ENCODE measurements around the gene CSNK1G1. TPM values are rescaled to one million over a fixed set of nuclear protein-coding genes. Genes with fewer than 3 reads are reported as not detected.

The CSNK1G1 gene
- total and polyA plus RNA-seq, 2 of the 8 experiments (the other 6 are each of a cell fraction or from before 2014, with no cell fraction given) = 6.0 to 12.9 TPM

DNA sequence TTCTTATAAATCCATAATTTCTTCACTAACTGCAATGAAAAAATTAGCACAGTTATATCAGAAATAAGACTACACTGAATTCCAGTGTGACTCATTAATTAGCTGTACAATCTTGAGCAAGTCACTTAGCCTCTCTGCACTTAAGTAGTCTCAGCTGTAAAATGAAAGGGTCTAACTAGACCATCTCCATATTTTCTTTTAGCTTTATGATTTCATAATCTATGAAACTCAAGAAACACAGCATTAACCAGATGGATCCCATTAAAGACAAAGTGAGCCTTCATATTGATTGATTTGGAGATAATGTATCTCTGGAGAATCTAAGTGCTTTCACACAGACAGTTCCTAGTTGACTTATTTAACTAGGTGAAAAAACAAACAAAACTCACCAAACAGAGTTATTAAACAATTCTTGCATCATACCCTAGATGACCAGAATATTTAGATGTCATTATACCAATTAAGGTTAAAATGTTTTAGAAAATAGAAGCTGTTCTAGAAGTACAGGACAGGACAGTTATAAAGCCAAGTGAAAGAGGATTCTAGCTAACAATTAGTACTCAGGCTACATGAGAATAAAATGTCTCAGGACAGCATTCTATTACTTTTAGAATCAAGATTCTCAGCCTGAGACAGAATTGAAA, 11.2 kb downstream of the CSNK1G1 start (continued):
- TF ChIP-seq GABPA (IDR thresholded peaks at IDR 0.05; ENCODE audit: borderline replicate concordance, insufficient read depth, low read length) = no peak
- no peak for TF ChIP-seq CHD2 (IDR thresholded peaks at IDR 0.05; ENCODE audit: low read length)
- no peak for TF ChIP-seq PHF8 (conservative IDR thresholded peaks at IDR 0.05; ENCODE audit: low read depth, low read length)
- no peak for TF ChIP-seq JUND (IDR thresholded peaks at IDR 0.05; ENCODE audit: low read length)
- TF ChIP-seq SP1 (IDR thresholded peaks at IDR 0.05; ENCODE audit: low read depth, low read length) = no peak
- TF ChIP-seq, protein P1, sequence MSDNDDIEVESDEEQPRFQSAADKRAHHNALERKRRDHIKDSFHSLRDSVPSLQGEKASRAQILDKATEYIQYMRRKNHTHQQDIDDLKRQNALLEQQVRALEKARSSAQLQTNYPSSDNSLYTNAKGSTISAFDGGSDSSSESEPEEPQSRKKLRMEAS (IDR thresholded peaks at IDR 0.05) = no peak
